ENCODE measurements around the gene MCOLN1.

DNA sequence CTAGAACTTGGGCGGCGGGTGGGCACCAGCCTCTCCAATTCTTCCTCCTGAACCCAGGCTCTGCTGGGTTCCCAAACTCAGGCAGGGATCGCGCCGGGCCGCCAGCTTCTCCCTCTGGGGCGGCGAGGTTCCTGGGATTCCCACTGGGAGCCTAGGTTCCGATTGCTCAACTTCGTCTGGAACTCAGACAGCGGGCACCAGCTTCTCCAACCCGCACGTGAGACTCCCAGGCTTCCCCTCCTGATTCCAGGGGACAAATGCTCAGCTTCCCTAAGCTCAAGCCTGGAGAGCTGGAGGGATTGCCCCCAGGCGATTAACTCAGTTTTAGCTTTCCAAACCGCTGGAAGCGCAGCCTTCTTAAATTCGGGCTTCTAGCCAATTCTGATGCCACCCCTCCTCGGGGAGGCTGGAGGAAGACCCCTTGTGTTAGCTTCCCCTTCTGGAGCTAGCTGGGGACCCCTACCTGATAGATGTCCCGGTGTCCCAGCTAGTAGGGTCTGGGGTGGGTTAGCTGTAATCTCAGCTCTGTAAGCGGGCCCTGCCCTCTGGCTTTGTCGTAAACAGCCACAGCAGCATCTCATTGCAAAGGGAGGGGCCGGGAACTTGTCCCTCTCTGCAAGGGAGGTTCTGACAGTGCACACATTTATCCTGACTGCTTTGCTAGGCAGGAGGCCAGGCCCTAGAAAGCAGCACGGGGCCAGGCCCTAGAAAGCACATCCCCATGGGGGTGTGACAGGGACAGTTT, 671 bp downstream of the MCOLN1 start:
- TF ChIP-seq, protein P1, sequence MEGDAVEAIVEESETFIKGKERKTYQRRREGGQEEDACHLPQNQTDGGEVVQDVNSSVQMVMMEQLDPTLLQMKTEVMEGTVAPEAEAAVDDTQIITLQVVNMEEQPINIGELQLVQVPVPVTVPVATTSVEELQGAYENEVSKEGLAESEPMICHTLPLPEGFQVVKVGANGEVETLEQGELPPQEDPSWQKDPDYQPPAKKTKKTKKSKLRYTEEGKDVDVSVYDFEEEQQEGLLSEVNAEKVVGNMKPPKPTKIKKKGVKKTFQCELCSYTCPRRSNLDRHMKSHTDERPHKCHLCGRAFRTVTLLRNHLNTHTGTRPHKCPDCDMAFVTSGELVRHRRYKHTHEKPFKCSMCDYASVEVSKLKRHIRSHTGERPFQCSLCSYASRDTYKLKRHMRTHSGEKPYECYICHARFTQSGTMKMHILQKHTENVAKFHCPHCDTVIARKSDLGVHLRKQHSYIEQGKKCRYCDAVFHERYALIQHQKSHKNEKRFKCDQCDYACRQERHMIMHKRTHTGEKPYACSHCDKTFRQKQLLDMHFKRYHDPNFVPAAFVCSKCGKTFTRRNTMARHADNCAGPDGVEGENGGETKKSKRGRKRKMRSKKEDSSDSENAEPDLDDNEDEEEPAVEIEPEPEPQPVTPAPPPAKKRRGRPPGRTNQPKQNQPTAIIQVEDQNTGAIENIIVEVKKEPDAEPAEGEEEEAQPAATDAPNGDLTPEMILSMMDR (IDR thresholded peaks at IDR 0.05): no peak
- no peak for TF ChIP-seq EZH2 (IDR thresholded peaks at IDR 0.05)
